ENCODE measurements around the gene INTU. TPM values are rescaled to one million over a fixed set of nuclear protein-coding genes. Genes with fewer than 3 reads are reported as not detected.
"Not testable (repeated sequence)": the region's sequence is repeated elsewhere in the genome, so short reads cannot be mapped to it uniquely, and the experiment has no call there.

The INTU gene
- polyA plus RNA-seq, 2 of the 4 experiments (the other 2 are of a cell fraction) = 1.8 to 4.7 TPM

GRCh38 chr4:127643791-127644190 is 11.0 kb downstream of the INTU start (continued):
- TF ChIP-seq, protein P1, sequence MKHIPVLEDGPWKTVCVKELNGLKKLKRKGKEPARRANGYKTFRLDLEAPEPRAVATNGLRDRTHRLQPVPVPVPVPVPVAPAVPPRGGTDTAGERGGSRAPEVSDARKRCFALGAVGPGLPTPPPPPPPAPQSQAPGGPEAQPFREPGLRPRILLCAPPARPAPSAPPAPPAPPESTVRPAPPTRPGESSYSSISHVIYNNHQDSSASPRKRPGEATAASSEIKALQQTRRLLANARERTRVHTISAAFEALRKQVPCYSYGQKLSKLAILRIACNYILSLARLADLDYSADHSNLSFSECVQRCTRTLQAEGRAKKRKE (CRISPR knock-in tag; IDR thresholded peaks at IDR 0.05; ENCODE audit: low read depth) = no peak
- no peak for TF ChIP-seq POLR2A (IDR thresholded peaks at IDR 0.05; ENCODE audit: low read length)
- TF ChIP-seq JUNB (IDR thresholded peaks at IDR 0.05) = no peak
- no peak for TF ChIP-seq BHLHE40 (IDR thresholded peaks at IDR 0.05; ENCODE audit: low read depth, low read length)
- TF ChIP-seq NR3C1 (IDR thresholded peaks at IDR 0.05) = no peak

GRCh38 chr4:127648061-127648460 is 15.3 kb downstream of the INTU start:
- no peak overlapping the region for H3K27ac ChIP-seq
- 95% methylated on average over 3 of the region's 3 CpGs for WGBS (ENCODE audit: missing lambda C conversion rate)
- ChIA-PET POLR2A (no interaction called here), CTCF (no interaction called here)
- H3K4me3 ChIP-seq = no peak overlapping the region
- TF ChIP-seq RNF2 (IDR thresholded peaks at IDR 0.05; ENCODE audit: borderline replicate concordance, low read depth) (no peak), EHF (CRISPR knock-in tag; IDR thresholded peaks at IDR 0.05) (no peak), HDAC2 (IDR thresholded peaks at IDR 0.05) (no peak), REST (IDR thresholded peaks at IDR 0.05) (no peak), RFX5 (IDR thresholded peaks at IDR 0.05) (no peak), ZNF302 (CRISPR knock-in tag; IDR thresholded peaks at IDR 0.05) (no peak), KDM1A (IDR thresholded peaks at IDR 0.05; ENCODE audit: low read depth) (no peak), MYC (IDR thresholded peaks at IDR 0.05; ENCODE audit: borderline replicate concordance, low read length) (no peak), HEYL (CRISPR knock-in tag; IDR thresholded peaks at IDR 0.05) (no peak), EP300 (IDR thresholded peaks at IDR 0.05) (no peak), FOSL2 (IDR thresholded peaks at IDR 0.05) (no peak), FOSL2 (CRISPR knock-in tag; IDR thresholded peaks at IDR 0.05) (no peak), ZFP36 (IDR thresholded peaks at IDR 0.05; ENCODE audit: borderline replicate concordance, partially characterized antibody) (no peak), HMGXB4 (CRISPR knock-in tag; IDR thresholded peaks at IDR 0.05; ENCODE audit: borderline replicate concordance) (no peak), EHMT2 (IDR thresholded peaks at IDR 0.05; ENCODE audit: low read depth) (no peak), POLR2AphosphoS2 (conservative IDR thresholded peaks at IDR 0.05; ENCODE audit: low read length) (no peak), ELK1 (IDR thresholded peaks at IDR 0.05; ENCODE audit: low read depth, low read length) (no peak), SMC3 (IDR thresholded peaks at IDR 0.05) (no peak)
- TF ChIP-seq, protein P2, sequence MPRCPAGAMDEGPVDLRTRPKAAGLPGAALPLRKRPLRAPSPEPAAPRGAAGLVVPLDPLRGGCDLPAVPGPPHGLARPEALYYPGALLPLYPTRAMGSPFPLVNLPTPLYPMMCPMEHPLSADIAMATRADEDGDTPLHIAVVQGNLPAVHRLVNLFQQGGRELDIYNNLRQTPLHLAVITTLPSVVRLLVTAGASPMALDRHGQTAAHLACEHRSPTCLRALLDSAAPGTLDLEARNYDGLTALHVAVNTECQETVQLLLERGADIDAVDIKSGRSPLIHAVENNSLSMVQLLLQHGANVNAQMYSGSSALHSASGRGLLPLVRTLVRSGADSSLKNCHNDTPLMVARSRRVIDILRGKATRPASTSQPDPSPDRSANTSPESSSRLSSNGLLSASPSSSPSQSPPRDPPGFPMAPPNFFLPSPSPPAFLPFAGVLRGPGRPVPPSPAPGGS (IDR thresholded peaks at IDR 0.05) = no peak
- TF ChIP-seq, protein P1 (CRISPR knock-in tag; IDR thresholded peaks at IDR 0.05; ENCODE audit: low read depth) = no peak
- ATAC-seq = no peak
- DNase-seq (ENCODE audit: low read depth in 1 of 2, low spot score in 1 of 2) = no peak
- no peaks in the 10 kb centered on the region for H3K9me3 ChIP-seq
- H3K4me2 ChIP-seq = no peak overlapping the region
- H3K4me1 ChIP-seq = no peaks in the 10 kb centered on the region
- FAIRE-seq = no peak

DNA sequence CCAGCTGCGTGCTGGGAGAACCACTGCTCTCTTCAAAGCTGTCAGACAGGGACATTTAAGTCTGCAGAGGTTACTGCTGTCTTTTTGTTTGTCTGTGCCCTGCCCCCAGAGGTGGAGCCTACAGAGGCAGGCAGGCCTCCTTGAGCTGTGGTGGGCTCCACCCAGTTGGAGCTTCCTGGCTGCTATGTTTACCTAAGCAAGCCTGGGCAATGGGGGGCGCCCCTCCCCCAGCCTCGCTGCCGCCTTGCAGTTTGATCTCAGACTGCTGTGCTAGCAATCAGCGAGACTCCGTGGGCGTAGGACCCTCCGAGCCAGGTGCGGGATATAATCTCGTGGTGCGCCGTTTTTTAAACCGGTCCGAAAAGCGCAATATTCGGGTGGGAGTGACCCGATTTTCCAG is 22.8 kb downstream of the INTU start:
- DNase-seq (ENCODE audit: low read depth in 1 of 2, low spot score in 1 of 2); POLR2A ChIA-PET; H3K27ac ChIP-seq; CTCF ChIA-PET; FAIRE-seq; H3K4me2 ChIP-seq; H3K9me3 ChIP-seq; ATAC-seq; H3K4me1 ChIP-seq: not testable (repeated sequence)
- H3K4me3 ChIP-seq = peak overlapping the region; percentile 39; the same call in 2 of the 3 replicates
- WGBS (ENCODE audit: missing lambda C conversion rate) = 92% methylated on average over 5 of the region's 17 CpGs
